GM19023 (cell line): ENCODE data around the gene STK11.
"Not testable (repeated sequence)": the region's sequence is repeated elsewhere in the genome, so short reads cannot be mapped to it uniquely, and the experiment has no call there.

Experiments used
- ATAC-seq: cut with Tn5 transposase; IDR thresholded peaks from one replicate; pipeline ENCODE4 v1.9.1; 2021; ENCODE audit warnings: mild to moderate bottlenecking, moderate library complexity; ENCODE audit not compliant: unreplicated experiment

STK11 gene

GRCh38 chr19:1206150-1206863 lies 729 bp downstream of the STK11 start:
- no peak for ATAC-seq

GRCh38 chr19:1206864-1207450 lies 1.4 kb downstream of the STK11 start:
- no peak for ATAC-seq

- not testable (repeated sequence) for ATAC-seq
These were observed 3.3 kb downstream of the STK11 start for GRCh38 chr19:1208830-1209229.

GRCh38 chr19:1210227-1210538 lies 4.6 kb downstream of the STK11 start:
- ATAC-seq = no peak

- no peak for ATAC-seq
These were observed 6.1 kb downstream of the STK11 start for GRCh38 chr19:1211494-1212234.

GRCh38 chr19:1213391-1214286 lies 8.1 kb downstream of the STK11 start:
- no peak for ATAC-seq

GRCh38 chr19:1214299-1214861 lies 8.8 kb downstream of the STK11 start:
- no peak for ATAC-seq

GRCh38 chr19:1214862-1215731 lies 9.5 kb downstream of the STK11 start:
- no peak for ATAC-seq

GRCh38 chr19:1216756-1217155 lies 11.2 kb downstream of the STK11 start:
- no peak for ATAC-seq

- ATAC-seq = no peak
These were observed 11.8 kb downstream of the STK11 start for GRCh38 chr19:1217366-1217765.

GRCh38 chr19:1218751-1219567 lies 13.4 kb downstream of the STK11 start:
- no peak for ATAC-seq

- ATAC-seq = no peak
These were observed 14.4 kb downstream of the STK11 start for GRCh38 chr19:1219786-1220476.

- no peak for ATAC-seq
These were observed 14.9 kb downstream of the STK11 start for GRCh38 chr19:1220477-1220930.

GRCh38 chr19:1220976-1221903 lies 15.7 kb downstream of the STK11 start:
- no peak for ATAC-seq

- ATAC-seq = no peak
These were observed 16.3 kb downstream of the STK11 start for GRCh38 chr19:1221904-1222255.

- ATAC-seq = no peak
These were observed 16.8 kb downstream of the STK11 start for GRCh38 chr19:1222394-1222793.
